Heart left ventricle (tissue), 16 donors: ENCODE measurements around the gene CTTN. TPM values are rescaled to one million over a fixed set of nuclear protein-coding genes. Genes with fewer than 3 reads are reported as not detected.
A peak's percentile ranks its signal among the peaks of the same experiment; 100 is the strongest.

Experiments
- ATAC-seq, 4 donors: fragments of 200-7000 bp; cut with Tn5 transposase; one replicate each; pipeline ENCODE4 v1.9.1; 2020 to 2022; ENCODE audit warnings: moderate library complexity in 4 of 4, mild to moderate bottlenecking in 3 of 4, moderate number of reproducible peaks in 1 of 4
- DNase-seq, 5 donors: peaks; one replicate each; pipeline ENCODE4 v3.0.0-alpha.2; 2020
- H3K27ac ChIP-seq, 12 donors: fragments of 200-600 bp; sonication (generic) in 4 of 12; one replicate each; pipeline versions ENCODE4 v1.5.0 to v1.8.0; 2016 to 2022; ENCODE audit warnings: mild to moderate bottlenecking in 2 of 12
- H3K27me3 ChIP-seq, 9 donors: fragments of 200-600 bp; sonication (generic) in 2 of 9; one replicate each; pipeline versions ENCODE4 v1.5.1 to v1.8.0; 2016 to 2022; ENCODE audit warnings: mild to moderate bottlenecking in 3 of 9
- H3K36me3 ChIP-seq, 9 donors: fragments of 200-600 bp; sonication (generic) in 2 of 9; one replicate each; pipeline versions ENCODE4 v1.5.0 to v1.8.0; 2018 to 2022; ENCODE audit warnings: mild to moderate bottlenecking in 2 of 9
- H3K4me1 ChIP-seq, 12 donors: fragments of 200-600 bp; sonication (generic) in 4 of 12; one replicate each; pipeline versions ENCODE4 v1.5.0 to v1.8.0; 2016 to 2022; ENCODE audit warnings: mild to moderate bottlenecking in 3 of 12
- H3K4me3 ChIP-seq, 12 donors: fragments of 200-600 bp; sonication (generic) in 4 of 12; one replicate each; pipeline versions ENCODE4 v1.5.0 to v1.8.0; 2017 to 2022; ENCODE audit warnings: mild to moderate bottlenecking in 9 of 12, moderate library complexity in 4 of 12
- H3K9me3 ChIP-seq, 12 donors: fragments of 200-600 bp; sonication (generic) in 4 of 12; one replicate each; pipeline versions ENCODE4 v1.5.0 to v1.8.0; 2016 to 2022; ENCODE audit warnings: mild to moderate bottlenecking in 1 of 12
- POLR2A ChIP-seq, 2 donors: fragments of 450-650 bp; IDR thresholded peaks; one replicate each; pipeline ENCODE4 v1.6.1; 2017; ENCODE audit warnings: antibody characterized with exemption in 2 of 2, mild to moderate bottlenecking in 2 of 2, moderate library complexity in 2 of 2
- WGBS, 4 donors: extraction: QIAGEN DNeasy Blood & Tissue Kit in 2 of 4; methylation state at CpG; one replicate each; pipeline versions ENCODE4 v1.1.5 to v1.1.7; 2013 to 2018; 5-methylcytosine and 5-hydroxymethylcytosine counted together
- intact Hi-C, 10 donors: fragments of 100-400 bp; cut with DNase I; formaldehyde crosslinking; loops; one replicate each; pipeline versions ENCODE4 v1.11.1 to v1.14.2; 2022
- polyA plus RNA-seq, 2 donors: library from polyadenylated mRNA; stranded (reverse); fragments of 200-250 nt; gene quantifications; one replicate each; pipeline ENCODE4 v1.2.3, GENCODE V29; 2013
- total RNA-seq, 9 donors: library from RNA; depleted of rRNA in 2 of 9; stranded (reverse); fragments of >200 nt in 2 of 9; fragmentation: NEBNext Ultra II Directional in 3 of 9; extraction: Animal tissue kit (Norgen Biotek cat#: 25700) in 3 of 9; gene quantifications; one replicate each; pipeline versions ENCODE4 v1.1.0 to v1.2.4, GENCODE V29; 2016 to 2023
- TF ChIP-seq, protein P1 (sequence below), 12 donors: fragments of 200-600 bp; sonication (generic) in 4 of 12; IDR thresholded peaks; one replicate each; pipeline versions ENCODE4 v1.5.0 to v1.8.0; 2018 to 2022; ENCODE audit warnings: antibody characterized with exemption in 12 of 12, mild to moderate bottlenecking in 5 of 12
- donor health status: ischemic (EF 13 %, LVEDD 7.1; RV severe dilation, severe dysfunction).
- donor health status: healthy with polysubstance abuse.
- donor health status: DM: no; HTN: yes; CAD: no.
- donor health status: DM: no; HTN: no; CAD: no.
- donor health status: ischemic (EF 25% LVEDD 6.9; RV normal size, moderate dysfunction).
- donor health status: ischemic (EF 25% LVEDD 5.7; RV mildly dilated, moderate dysfunction).
- donor health status: healthy.
- donor health status: DM: yes; HTN: yes; CAD: no.
- donor health status: ischemic (EF 35%, LVEDD 5.7; RV mildly dilated, moderate dysfunction).
- donor health status: nonischemic (EF 11% LVEDD 7.7; RV severe dilation, severe dysfunction).
- donor health status: DM: yes; HTN: yes; CAD: no.
- donor health status: PGD.
- donor health status: ischemic (EF 29% LVEDD 5.4; RV normal size, mild dysfunction).
- donor health status: nonischemic (EF 23%, LVEDD 6.1; RV moderate dilation, normal function).

CTTN gene
- total and polyA plus RNA-seq, 11 donors = 77.3 to 186 (median 133) TPM

DNA sequence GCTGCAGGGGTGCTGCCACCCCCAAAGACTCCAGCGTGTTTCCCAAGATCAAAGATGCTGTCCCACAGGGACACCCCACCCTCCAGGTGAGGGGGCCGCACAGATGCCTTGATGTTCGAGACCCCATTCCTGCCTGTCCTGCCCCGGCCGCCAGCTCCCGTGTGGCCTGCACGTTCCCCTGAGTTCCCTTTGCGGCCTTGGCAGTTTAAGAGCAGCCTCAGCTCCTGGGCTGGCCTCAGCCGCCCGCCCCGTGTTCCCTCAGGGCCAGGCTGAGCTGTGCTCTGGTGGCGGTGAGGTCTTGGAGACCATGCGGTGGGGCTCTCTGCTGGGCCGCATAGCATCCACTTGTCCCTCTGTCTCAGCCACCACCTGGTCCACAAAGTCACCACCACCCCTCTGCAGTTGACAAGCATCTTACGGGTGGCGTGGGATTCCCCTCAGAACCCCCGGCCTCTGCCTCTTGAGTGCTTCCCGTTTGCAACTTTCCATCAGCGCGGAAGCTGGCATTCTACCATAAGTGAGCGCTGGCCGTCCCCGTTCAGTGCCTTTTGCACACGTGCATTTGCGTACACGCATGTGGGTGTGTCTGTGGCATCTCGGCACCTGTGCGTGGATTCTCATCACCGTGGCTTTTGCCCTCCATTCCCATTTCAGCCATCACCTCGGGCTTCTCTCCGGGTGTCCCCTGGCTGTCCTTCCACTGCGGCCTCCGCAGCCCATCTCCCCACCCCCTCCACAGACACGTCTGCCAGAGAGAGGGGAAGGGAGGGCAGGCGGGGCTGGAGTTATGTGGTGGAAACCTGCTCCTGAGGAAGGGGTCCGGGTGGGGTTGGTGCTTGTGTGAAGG, 35.9 kb downstream of the CTTN start:
- Histone ChIP-seq H3K27me3 (no peaks in the 10 kb centered on the region), H3K36me3 (peaks cover 8 to 97% (median 82%) of the 10 kb centered on the region in 9 donors), H3K27ac (no peak overlapping the region), H3K4me3 (no peak overlapping the region), H3K4me1 (peaks cover 0 to 8% (median 0%) of the 10 kb centered on the region in 12 donors), H3K9me3 (no peaks in the 10 kb centered on the region)
- WGBS, 4 donors = 83 to 85% (median 84%) methylated on average over 28 to 36 of the region's 36 CpGs
- intact Hi-C loops = no loop called here
- DNase-seq (no peak), ATAC-seq (peak in 2 of 4 donors; percentile 5 to 23)
- TF ChIP-seq POLR2A (IDR thresholded peaks at IDR 0.05) = no peak
- TF ChIP-seq, protein P1, sequence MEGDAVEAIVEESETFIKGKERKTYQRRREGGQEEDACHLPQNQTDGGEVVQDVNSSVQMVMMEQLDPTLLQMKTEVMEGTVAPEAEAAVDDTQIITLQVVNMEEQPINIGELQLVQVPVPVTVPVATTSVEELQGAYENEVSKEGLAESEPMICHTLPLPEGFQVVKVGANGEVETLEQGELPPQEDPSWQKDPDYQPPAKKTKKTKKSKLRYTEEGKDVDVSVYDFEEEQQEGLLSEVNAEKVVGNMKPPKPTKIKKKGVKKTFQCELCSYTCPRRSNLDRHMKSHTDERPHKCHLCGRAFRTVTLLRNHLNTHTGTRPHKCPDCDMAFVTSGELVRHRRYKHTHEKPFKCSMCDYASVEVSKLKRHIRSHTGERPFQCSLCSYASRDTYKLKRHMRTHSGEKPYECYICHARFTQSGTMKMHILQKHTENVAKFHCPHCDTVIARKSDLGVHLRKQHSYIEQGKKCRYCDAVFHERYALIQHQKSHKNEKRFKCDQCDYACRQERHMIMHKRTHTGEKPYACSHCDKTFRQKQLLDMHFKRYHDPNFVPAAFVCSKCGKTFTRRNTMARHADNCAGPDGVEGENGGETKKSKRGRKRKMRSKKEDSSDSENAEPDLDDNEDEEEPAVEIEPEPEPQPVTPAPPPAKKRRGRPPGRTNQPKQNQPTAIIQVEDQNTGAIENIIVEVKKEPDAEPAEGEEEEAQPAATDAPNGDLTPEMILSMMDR (IDR thresholded peaks at IDR 0.05) = no peak

GRCh38 chr11:70434813-70435278, 36.5 kb downstream of the CTTN start:
- ATAC-seq (no peak), DNase-seq (no peak)
- peaks cover 6 to 90% (median 77%) of the 10 kb centered on the region in 9 donors for H3K36me3 ChIP-seq
- peaks cover 0 to 8% (median 0%) of the 10 kb centered on the region in 12 donors for H3K4me1 ChIP-seq
- no peak overlapping the region for H3K4me3 ChIP-seq
- H3K27ac ChIP-seq = no peak overlapping the region
- no peaks in the 10 kb centered on the region for H3K27me3 ChIP-seq
- no peaks in the 10 kb centered on the region for H3K9me3 ChIP-seq
- intact Hi-C loops = no loop called here
- TF ChIP-seq, protein P1 (IDR thresholded peaks at IDR 0.05) = no peak
- no peak for TF ChIP-seq POLR2A (IDR thresholded peaks at IDR 0.05)
- 83 to 85% (median 85%) methylated on average over 16 to 17 of the region's 17 CpGs for WGBS, 4 donors

- 87 to 94% (median 91%) methylated on average over 13 of the region's 13 CpGs for WGBS, 4 donors
- peaks cover 0 to 8% (median 0%) of the 10 kb centered on the region in 12 donors for H3K4me1 ChIP-seq
- TF ChIP-seq, protein P1 (IDR thresholded peaks at IDR 0.05) = no peak
- no peak for TF ChIP-seq POLR2A (IDR thresholded peaks at IDR 0.05)
Measured at GRCh38 chr11:70435361-70435760, 37.0 kb downstream of the CTTN start.

GRCh38 chr11:70435765-70436500, 37.6 kb downstream of the CTTN start:
- no peaks in the 10 kb centered on the region for H3K27me3 ChIP-seq
- intact Hi-C loops = no loop called here
- ATAC-seq (no peak), DNase-seq (no peak)
- 92 to 98% (median 93%) methylated on average over 20 to 24 of the region's 24 CpGs for WGBS, 4 donors
- no peak overlapping the region for H3K27ac ChIP-seq
- TF ChIP-seq, protein P1 (IDR thresholded peaks at IDR 0.05) = no peak
- no peak for TF ChIP-seq POLR2A (IDR thresholded peaks at IDR 0.05)
- H3K36me3 ChIP-seq = peaks cover 6 to 80% (median 66%) of the 10 kb centered on the region in 9 donors
- H3K9me3 ChIP-seq = no peaks in the 10 kb centered on the region
- no peak overlapping the region for H3K4me3 ChIP-seq
- H3K4me1 ChIP-seq = peaks cover 0 to 8% (median 0%) of the 10 kb centered on the region in 12 donors

More at GRCh38 chr11:70435361-70435760, 37.0 kb downstream of the CTTN start:
- peaks cover 6 to 85% (median 72%) of the 10 kb centered on the region in 9 donors for H3K36me3 ChIP-seq
- H3K27me3 ChIP-seq = no peaks in the 10 kb centered on the region
- no peaks in the 10 kb centered on the region for H3K9me3 ChIP-seq
- H3K27ac ChIP-seq = no peak overlapping the region
- H3K4me3 ChIP-seq = no peak overlapping the region
- intact Hi-C loops = no loop called here
- no peak for DNase-seq
- ATAC-seq = no peak
